HS-5 (cell line): Measurements from ENCODE around the gene CHRNA9.
"Not testable (repeated sequence)": the region's sequence is repeated elsewhere in the genome, so short reads cannot be mapped to it uniquely, and the experiment has no call there.

ENCODE experiments used
- DNase-seq: peaks from one replicate; pipeline ENCODE4 v3.0.0-alpha.2; 2012; ENCODE audit warnings: low read depth

Gene CHRNA9, protein sequence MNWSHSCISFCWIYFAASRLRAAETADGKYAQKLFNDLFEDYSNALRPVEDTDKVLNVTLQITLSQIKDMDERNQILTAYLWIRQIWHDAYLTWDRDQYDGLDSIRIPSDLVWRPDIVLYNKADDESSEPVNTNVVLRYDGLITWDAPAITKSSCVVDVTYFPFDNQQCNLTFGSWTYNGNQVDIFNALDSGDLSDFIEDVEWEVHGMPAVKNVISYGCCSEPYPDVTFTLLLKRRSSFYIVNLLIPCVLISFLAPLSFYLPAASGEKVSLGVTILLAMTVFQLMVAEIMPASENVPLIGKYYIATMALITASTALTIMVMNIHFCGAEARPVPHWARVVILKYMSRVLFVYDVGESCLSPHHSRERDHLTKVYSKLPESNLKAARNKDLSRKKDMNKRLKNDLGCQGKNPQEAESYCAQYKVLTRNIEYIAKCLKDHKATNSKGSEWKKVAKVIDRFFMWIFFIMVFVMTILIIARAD

DNA sequence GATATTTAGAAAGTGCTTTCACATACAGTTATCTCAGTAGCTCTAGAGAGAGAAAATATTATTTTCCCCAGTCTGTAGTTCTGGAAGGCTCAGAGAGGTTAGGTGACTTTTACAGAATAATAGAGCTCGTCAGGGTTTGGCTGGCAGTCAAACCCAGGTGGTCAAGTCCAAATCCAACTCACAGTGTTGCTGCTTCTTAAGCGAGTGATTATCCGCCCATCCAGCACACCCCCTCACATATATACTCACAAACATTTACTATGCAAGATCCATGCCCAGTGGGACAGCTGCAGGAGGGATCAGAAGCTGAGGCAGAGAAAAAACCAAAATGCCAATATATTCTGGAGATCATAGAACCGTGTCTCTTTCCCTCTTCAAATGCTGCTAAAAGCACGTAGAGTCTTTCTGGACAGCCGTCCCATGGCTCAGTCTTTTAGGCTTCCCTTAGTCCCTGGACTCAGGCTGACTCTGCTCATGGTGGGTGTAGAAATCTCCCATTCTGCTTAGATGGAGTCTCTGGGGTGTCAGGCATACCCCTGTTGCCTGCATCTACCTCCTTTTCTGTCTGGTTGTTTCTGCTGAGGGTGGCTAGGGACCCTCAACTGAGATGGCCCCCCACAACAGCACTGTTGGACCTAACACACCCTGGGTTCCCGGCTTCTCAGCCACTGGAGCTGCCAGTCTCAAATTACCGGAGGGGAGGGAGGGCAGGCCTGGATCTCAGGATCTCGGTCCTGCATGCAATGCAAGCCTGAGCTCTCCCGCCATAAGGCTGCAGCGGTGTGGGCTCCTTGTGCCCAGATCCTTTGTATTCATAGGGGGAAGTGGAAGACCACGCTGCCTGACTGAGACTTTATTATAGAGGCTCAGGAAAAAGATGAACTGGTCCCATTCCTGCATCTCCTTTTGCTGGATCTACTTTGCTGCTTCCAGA lies at the start of gene CHRNA9:
Gene CHRNA9 (plus strand): TSS at position 743 of the 934 bp plus-strand sequence. CDS start 135 bp downstream, at position 878.
- no peak for DNase-seq

DNA sequence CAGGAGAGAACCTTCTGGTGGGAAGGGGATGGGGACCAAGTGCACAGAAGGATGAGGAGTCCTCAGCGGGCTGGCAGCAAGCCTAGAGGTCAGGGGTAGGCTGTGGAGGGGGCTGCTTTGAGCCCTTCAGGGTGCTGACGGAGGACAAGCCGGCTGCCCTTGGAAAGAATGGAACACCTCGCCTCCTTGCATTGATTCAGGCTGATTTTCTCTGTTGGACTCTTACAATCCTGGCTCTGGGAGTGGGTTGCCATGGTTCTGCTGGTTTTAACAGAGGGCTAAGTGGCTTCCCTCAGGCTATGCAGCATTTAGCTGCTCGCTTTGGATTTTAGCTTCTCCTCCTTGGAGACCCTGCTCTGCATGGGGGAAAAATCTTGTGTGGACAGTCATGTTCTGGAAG lies 49.4 kb upstream of the CHRNA9 start:
- DNase-seq = no peak

DNA sequence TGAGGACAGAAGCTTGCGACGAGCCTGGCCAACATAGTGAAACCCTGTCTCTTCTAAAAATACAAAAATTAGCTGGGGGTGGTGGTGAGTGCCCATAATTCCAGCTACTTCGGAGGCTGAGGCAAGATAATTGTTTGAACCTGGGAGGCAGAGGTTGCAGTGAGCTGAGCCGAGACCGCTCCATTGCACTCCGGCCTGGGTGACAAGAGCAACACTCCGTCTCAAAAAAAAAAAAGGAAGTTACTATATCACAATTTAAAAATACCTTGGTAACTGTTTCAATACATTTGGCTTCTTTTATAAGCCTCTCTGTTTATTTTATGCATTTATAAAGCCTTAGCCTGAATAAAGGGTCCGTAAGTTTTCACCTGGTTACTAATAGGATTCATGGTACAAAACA lies 46.6 kb upstream of the CHRNA9 start:
- DNase-seq = no peak

DNA sequence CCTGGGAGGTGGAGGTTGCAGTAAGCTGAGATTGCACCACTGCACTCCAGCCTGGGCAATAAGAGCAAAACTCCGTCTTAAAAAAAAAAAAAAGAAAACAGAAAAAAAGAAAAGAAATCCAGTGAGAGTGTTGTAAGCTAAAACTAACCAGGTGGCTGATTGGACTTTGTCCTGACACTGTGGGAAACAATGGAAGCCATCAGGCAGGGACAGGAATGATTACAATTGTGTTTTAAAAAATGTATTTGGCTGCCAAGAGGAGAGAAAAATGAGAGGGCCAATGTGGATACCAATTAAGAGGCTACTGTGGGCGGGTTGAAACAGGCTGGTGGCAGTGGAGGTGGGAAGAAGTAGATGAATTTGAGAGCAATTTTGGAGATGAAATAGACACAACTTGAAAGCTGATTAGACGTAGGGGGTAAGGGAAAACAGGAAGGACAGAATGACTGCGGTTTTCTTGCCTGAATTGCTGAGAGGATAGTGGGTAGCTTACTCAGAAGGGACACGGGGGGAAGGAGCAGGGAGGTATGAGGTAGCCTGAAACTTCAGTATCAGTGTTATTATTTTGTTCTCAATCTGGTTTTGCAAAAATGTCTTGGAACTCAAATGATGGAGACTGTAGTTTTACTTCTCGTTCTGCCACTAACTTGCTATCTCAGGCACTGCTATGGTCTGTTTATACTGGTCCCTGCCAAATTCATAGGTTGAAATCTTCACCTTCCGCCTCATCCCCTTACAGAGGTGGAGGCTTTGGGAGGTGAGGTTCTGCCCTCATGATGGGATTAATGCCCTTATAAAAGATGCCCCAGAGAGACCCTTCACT lies 45.6 kb upstream of the CHRNA9 start:
- DNase-seq = no peak

DNA sequence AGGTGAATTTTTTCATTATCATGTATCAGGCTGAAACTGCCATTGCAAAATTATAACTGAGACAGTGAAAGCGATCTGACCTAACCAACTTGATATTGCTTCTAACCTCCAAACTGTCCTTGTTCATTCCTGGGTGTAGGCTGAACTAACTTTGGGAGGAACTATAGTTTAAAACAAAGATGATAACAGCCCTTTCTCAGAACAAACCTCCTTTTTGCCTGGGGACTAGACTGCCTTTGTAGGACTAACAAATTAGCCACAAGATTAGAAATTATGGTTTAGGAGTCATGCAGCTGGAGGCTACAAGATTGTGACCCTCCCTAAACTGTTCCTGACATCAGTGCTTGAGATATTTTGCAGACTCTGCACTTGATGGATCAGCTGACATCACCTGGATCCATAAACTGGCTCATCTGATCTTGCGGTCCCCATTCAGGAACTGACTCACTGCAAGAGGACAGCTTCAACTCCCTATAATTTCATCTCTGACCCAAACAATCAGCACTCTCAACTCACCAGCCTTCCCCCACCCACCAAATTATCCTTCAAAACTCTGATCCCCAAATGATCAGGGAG lies 44.4 kb upstream of the CHRNA9 start:
- not testable (repeated sequence) for DNase-seq

DNA sequence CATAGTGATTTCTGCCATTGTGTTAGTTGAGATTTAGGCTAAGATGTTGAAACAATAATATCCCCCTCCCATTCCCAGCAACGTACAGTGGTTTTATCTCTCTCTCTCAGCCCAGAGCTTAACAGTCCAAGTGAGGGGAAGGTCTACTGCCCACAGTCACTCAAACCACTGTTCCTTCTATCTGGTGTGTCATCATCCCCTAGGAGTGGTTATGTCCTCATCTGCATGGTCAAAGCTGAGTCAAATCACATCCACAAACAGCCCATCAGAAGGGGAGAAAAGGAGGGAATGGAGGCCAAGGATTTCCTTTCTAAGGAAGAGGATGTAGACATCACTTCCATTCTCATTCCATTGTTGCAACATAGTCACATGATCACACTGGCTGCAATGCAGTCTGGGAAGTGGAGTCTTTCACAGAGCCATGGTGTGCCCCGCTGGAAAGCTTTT lies 42.8 kb upstream of the CHRNA9 start:
- DNase-seq = no peak

DNA sequence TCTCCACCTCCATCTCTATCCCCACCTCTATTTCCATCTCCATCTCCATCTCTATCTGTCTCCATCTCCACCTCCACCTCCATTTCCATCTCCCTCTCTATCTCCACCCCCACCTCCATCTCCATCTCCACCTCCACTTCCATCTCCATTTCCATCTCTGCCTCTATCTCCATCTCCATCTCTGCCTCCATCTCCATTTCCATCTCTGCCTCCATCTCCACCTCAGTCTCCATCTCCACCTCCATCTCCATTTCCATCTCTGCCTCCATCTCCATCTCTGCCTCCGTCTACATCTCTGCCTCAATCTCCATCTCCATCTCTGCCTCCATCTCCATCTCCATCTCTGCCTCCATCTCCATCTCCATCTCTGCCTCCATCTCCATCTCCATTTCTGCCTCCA lies 40.8 kb upstream of the CHRNA9 start:
- no peak for DNase-seq

DNA sequence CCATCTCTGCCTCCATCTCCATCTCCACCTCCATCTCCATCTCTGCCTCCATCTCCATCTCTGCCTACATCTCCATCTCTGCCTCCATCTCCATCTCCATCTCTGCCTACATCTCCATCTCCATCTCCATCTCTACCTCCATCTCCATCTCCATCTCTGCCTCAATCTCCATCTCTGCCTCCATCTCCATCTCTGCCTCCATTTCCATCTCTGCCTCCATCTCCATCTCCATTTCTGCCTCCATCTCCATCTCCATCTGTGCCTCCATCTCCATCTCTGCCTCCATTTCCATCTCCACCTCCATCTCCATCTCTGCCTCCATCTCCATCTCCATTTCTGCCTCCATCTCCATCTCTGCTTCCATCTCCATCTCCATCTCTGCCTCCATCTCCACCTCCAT lies 40.1 kb upstream of the CHRNA9 start:
- DNase-seq = not testable (repeated sequence)

DNA sequence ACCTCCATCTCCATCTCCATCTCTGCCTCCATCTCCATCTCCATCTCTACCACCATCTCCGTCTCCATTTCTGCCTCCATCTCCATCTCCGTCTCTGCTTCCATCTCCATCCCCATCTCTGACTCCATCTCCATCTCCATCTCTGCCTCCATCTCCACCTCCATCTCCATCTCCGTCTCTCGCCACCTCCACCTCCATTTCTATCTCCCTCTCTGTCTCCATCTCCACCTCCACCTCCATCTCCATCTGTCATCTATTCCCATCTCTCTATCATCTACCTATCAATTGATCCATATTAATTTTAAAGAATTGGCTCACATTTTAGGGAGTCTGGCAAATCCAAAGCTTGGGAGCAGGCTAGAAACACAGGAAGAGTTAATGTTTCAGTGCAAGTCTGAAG lies 39.6 kb upstream of the CHRNA9 start:
- no peak for DNase-seq

DNA sequence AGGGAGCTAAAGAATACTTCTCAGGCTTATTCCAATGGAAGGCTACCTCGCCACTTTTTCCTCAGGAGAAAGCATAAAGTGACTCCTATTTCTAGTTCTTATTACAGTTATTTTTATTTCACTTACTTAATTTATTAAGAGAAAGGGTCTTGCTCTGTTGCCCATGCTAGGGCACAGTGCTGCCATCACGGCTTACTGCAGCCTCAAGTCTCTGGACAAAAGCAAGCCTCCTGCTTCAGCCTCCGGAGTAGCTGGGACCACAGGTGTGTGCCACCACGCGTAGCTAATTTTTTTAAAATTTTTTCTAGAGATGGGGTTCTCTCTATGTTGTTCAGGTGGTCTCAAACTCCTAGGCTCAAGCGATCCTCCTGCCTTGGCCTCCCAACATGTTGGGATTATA lies 36.0 kb upstream of the CHRNA9 start:
- DNase-seq = no peak

DNA sequence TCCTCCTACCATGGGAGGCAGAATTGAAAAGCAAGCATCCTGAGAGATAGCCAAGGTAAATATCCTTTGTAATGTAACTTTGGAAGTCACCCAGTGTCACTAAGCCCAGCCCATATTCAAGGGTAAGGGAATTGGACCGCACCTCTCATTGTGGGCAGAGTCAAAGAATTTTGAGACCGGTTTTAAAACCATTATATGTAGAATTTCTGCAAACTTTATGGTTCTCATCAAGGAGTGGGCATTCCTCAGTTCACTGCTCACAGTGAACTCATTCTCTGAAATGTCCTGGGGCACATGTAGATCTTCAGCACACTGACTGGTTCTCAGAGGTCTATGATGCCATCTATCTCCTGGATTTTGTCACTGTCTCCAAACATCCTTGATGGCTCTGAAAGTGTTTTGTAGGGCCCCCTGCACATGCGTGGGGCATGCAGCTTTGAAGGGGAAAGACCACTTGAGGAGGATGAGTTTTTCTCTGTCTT lies 35.3 kb upstream of the CHRNA9 start:
- no peak for DNase-seq

DNA sequence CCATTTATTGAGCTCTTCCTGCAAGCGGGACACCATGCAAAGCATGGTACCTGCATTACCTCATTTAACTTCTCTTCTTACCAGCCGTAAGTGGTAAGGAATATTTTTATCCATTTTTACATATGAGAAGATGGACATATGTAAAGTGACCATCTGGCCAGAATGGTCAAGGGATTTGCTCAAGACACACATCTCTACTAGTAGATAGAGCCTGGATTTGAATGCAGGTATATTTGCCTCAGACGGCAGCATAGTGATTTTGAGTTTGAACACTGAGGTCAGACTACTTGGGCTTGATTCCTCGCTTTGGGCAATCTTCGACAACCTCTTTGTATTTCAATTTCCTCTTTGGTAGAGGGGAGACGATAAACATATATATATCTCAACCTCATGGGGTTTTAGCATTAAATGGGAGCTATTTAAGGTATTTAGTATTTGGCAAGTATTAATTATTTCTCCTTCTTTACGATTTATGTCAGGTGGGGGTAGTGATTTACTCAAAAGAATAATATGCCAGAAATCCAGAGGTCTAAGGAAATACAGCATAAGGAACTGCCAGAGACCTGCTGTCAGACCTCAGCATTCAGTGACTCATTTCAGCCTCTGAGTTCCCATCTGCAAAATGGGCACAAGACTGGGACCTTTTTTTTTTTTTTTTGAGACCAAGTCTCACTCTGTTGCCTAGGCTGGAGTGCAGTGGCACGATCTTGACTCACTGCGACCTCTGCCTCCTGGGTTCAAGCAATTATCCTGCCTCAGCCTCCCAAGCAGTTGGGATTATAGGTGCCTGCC lies 34.6 kb upstream of the CHRNA9 start:
- no peak for DNase-seq

DNA sequence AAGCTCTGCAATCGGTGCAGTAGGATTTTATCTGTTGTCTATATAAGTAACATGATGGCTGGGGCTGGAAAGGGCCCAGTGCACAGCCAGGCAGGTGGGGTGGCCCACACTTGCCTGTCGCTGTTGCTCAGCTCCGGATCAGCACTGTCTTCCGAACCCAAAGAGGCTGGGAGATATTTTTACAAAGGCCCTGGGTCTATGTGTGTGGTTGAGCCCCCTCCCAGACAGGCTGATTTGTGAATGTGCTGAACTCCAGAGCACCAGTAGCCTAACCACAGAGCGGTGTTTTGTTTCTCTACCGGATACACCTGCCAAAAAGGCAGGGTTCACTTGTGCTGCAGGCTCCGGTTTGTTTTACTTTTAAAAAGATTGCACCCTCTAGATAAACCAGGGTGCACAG lies 33.5 kb upstream of the CHRNA9 start:
- no peak for DNase-seq

DNA sequence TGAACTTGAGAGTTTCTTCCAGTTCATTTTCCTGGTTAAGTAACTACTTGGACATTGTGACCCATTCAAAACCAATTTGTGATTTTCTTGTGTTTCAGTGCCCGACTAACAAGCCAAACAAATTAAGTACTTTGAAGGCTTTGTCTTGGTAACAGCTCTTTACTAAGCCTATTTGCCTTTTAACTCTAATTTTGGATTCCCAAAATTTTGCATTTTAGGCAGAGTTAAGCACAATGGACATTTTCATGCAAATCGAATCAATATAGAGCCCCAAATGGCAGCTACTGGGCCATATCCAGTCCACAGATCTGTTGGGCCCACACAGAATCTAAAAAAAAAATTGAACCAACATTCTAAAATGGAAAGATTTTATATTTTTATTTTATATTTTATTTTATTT lies 31.4 kb upstream of the CHRNA9 start:
- DNase-seq = no peak

DNA sequence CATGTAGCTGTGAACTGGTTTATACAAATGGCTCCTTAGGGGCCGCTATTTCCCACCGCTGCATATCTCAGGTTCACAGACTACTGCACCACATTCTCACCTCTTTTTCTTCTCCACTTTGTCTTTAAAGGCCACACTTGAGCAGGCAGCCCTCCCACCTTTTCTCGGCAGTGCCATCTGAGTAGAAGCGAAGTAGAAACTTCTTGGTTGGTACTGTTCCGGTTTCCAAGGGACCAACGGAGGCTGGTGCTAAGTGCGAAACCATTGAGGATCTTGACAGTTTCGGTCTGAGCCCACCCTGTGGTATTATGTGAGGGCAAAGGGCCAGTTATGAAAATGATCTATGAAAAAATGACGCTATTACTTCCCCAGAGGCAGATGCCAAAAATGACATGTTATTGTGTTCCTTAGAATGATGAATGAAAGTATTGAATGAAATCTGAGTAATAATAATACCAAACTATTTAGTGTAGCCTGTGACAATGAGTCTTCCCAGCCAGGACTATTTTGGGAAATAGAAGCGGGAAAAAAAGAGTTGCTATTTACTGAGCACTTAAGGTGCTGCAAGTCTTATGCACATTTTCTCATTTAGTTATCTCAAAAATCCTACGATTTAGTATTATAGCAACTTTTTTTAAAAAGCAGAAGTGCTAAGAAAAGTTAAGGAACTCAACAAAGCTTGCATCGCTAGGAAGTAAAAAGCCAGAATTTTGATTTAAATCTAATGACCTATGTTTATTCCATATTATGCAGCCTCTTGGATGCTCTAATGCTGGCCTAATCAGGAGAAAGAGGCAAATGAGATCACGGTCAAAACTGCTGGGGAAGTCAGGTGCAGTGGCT lies 29.6 kb upstream of the CHRNA9 start:
- no peak for DNase-seq

DNA sequence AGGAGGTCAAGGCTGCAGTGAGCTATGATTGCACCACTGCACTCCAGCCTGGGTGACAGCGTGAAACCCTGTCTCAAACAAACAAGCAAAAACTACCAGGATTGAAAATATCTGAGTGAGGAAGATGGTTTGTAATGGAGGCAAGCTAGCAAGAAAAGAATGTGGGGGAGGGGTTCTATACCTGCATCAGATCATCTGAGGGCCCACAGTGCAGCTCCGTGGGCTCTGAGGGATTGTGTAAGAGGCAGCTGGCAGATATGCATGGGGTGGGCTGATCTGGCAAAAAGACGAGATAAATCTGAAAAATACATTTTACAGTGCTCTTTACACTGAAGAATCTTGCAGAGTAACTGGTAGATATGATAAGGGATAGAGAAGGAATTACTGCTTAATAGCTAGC lies 28.9 kb upstream of the CHRNA9 start:
- DNase-seq = no peak

DNA sequence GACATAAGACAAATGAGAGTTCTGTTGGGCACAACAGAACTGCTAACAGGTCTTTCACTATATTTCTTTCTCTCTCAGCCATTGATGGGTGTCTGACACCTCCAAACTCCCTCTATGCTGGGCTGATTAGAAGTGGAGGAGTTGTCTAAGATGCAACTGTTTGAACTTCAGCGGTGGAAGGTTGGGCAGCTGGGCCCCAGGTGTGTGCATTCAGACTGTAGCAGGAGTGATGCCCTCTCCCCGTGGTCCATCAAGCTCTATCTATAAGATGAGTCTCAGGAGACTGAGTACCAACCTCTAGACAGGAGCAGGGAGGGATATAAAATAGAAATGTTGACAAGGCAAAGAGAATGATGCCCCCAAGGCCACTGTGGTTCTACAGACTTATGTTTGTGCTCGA lies 28.2 kb upstream of the CHRNA9 start:
- no peak for DNase-seq

DNA sequence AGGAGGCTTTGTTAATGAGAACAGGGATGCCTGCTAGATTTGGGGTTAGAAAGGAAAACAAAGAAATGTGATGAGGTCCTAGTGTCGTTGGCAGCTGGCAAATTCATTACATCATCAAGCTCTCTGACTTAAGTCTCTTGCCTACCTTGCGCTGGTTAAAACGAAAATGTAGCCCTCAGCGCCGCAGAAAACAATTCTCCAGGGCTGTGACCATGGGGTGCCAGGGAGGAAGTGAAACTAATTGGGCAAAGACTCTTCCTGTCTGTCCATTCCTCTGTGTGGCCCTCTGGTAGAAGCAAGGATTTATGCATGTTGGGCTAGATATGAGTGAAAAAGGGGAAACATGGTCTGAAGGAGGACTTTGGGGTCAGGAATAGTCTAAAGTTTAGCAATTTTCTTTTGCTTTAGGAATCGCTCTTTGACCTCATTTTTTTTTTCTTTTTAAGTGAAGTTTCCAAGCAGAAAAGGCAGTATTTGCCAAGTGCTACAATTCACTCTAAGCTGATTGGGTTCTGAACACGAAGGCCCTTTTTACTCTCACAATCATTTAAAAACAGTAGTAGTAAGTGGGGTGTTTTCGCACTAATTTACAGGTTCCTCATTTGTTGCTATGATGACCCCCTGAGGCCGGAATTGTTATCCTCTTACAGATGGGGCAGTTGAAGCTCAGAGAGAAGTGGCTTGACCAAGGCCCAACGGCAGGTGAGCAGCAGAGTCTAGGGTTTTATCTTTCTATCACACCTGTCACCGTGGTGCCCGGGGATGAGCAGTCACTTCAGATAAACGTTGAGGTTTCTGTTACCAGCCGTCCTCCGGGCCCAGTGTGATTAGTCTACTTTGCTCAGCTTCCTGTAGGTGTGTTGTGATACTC lies 27.3 kb upstream of the CHRNA9 start:
- DNase-seq = no peak
